ENCODE data around the gene UBE2D3. TPM values are rescaled to one million over a fixed set of nuclear protein-coding genes. Genes with fewer than 3 reads are reported as not detected.
A peak's percentile ranks its signal among the peaks of the same experiment; 100 is the strongest.

The UBE2D3 gene
- total RNA-seq, 1 experiment from 2014 or later: 351 TPM

- TF ChIP-seq KAT7 (CRISPR knock-in tag; IDR thresholded peaks at IDR 0.05; ENCODE audit: borderline replicate concordance) (no peak), IRF2 (CRISPR knock-in tag; IDR thresholded peaks at IDR 0.05; ENCODE audit: borderline replicate concordance, low read depth) (no peak), ZNF138 (CRISPR knock-in tag; conservative IDR thresholded peaks at IDR 0.05) (no peak), FOXK1 (CRISPR knock-in tag; IDR thresholded peaks at IDR 0.05) (peak; percentile 44; the same call in 1 of the 2 replicates), GABPB1 (CRISPR knock-in tag; IDR thresholded peaks at IDR 0.05) (0 out of 2 replicates have a peak, but pooled peaks have one; percentile 22)
- TF ChIP-seq, protein P1, sequence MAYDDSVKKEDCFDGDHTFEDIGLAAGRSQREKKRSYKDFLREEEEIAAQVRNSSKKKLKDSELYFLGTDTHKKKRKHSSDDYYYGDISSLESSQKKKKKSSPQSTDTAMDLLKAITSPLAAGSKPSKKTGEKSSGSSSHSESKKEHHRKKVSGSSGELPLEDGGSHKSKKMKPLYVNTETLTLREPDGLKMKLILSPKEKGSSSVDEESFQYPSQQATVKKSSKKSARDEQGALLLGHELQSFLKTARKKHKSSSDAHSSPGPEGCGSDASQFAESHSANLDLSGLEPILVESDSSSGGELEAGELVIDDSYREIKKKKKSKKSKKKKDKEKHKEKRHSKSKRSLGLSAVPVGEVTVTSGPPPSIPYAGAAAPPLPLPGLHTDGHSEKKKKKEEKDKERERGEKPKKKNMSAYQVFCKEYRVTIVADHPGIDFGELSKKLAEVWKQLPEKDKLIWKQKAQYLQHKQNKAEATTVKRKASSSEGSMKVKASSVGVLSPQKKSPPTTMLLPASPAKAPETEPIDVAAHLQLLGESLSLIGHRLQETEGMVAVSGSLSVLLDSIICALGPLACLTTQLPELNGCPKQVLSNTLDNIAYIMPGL (CRISPR knock-in tag; IDR thresholded peaks at IDR 0.05): peak; percentile 22; the same call in 1 of the 2 replicates
- TF ChIP-seq, protein P2, sequence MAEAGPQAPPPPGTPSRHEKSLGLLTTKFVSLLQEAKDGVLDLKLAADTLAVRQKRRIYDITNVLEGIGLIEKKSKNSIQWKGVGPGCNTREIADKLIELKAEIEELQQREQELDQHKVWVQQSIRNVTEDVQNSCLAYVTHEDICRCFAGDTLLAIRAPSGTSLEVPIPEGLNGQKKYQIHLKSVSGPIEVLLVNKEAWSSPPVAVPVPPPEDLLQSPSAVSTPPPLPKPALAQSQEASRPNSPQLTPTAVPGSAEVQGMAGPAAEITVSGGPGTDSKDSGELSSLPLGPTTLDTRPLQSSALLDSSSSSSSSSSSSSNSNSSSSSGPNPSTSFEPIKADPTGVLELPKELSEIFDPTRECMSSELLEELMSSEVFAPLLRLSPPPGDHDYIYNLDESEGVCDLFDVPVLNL (CRISPR knock-in tag; IDR thresholded peaks at IDR 0.05; ENCODE audit: borderline replicate concordance, low read depth): no peak
These were observed 1.9 kb downstream of the UBE2D3 start (continued) for GRCh38 chr4:102825261-102826091.

GRCh38 chr4:102824398-102824797 lies 3.0 kb downstream of the UBE2D3 start:
- Mint-ChIP-seq H3K36me3 (peaks cover 11% of the 10 kb centered on the region), H3K4me3 (no peak overlapping the region), H3K4me1 (peaks cover 54% of the 10 kb centered on the region), H3K27ac (no peak overlapping the region), H3K9me3 (no peaks in the 10 kb centered on the region), H3K27me3 (ENCODE audit: low read depth) (no peaks in the 10 kb centered on the region)
- ChIA-PET CTCF (interaction anchor here (1.2 kb wide), 1 partner anchor 245 kb away, joined by 3 read pairs; no protein-coding TSS in a partner anchor), POLR2A (interaction anchor here (0.8 kb wide), 1 partner anchor 45 kb away, joined by 3 read pairs; the partner anchor contains the start of gene CISD2)
- ATAC-seq (no peak), DNase-seq (ENCODE audit: low spot score) (no peak)
- TF ChIP-seq MYBL2 (CRISPR knock-in tag; IDR thresholded peaks at IDR 0.05) (no peak), CREM (CRISPR knock-in tag; IDR thresholded peaks at IDR 0.05) (no peak), ZNF138 (CRISPR knock-in tag; conservative IDR thresholded peaks at IDR 0.05) (no peak), CDX4 (CRISPR knock-in tag; IDR thresholded peaks at IDR 0.05; ENCODE audit: borderline replicate concordance) (no peak), ZBTB21 (CRISPR knock-in tag; IDR thresholded peaks at IDR 0.05; ENCODE audit: borderline replicate concordance) (no peak), ELF4 (CRISPR knock-in tag; IDR thresholded peaks at IDR 0.05; ENCODE audit: low read depth) (no peak), SMAD3 (CRISPR knock-in tag; IDR thresholded peaks at IDR 0.05; ENCODE audit: borderline replicate concordance) (no peak), TEAD1 (CRISPR knock-in tag; IDR thresholded peaks at IDR 0.05) (no peak), GABPB1 (CRISPR knock-in tag; IDR thresholded peaks at IDR 0.05) (no peak), TEAD4 (CRISPR knock-in tag; IDR thresholded peaks at IDR 0.05) (no peak), MXD4 (CRISPR knock-in tag; IDR thresholded peaks at IDR 0.05; ENCODE audit: borderline replicate concordance) (no peak), ZNF263 (CRISPR knock-in tag; IDR thresholded peaks at IDR 0.05; ENCODE audit: low read depth) (no peak), ZNF671 (CRISPR knock-in tag; IDR thresholded peaks at IDR 0.05) (no peak)
- TF ChIP-seq, protein P3, sequence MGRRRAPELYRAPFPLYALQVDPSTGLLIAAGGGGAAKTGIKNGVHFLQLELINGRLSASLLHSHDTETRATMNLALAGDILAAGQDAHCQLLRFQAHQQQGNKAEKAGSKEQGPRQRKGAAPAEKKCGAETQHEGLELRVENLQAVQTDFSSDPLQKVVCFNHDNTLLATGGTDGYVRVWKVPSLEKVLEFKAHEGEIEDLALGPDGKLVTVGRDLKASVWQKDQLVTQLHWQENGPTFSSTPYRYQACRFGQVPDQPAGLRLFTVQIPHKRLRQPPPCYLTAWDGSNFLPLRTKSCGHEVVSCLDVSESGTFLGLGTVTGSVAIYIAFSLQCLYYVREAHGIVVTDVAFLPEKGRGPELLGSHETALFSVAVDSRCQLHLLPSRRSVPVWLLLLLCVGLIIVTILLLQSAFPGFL (CRISPR knock-in tag; IDR thresholded peaks at IDR 0.05; ENCODE audit: borderline replicate concordance): no peak
- TF ChIP-seq, protein P2 (CRISPR knock-in tag; IDR thresholded peaks at IDR 0.05; ENCODE audit: borderline replicate concordance, low read depth): no peak
- TF ChIP-seq, protein P4, sequence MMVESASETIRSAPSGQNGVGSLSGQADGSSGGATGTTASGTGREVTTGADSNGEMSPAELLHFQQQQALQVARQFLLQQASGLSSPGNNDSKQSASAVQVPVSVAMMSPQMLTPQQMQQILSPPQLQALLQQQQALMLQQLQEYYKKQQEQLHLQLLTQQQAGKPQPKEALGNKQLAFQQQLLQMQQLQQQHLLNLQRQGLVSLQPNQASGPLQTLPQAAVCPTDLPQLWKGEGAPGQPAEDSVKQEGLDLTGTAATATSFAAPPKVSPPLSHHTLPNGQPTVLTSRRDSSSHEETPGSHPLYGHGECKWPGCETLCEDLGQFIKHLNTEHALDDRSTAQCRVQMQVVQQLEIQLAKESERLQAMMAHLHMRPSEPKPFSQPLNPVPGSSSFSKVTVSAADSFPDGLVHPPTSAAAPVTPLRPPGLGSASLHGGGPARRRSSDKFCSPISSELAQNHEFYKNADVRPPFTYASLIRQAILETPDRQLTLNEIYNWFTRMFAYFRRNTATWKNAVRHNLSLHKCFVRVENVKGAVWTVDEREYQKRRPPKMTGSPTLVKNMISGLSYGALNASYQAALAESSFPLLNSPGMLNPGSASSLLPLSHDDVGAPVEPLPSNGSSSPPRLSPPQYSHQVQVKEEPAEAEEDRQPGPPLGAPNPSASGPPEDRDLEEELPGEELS (CRISPR knock-in tag; IDR thresholded peaks at IDR 0.05): no peak
- TF ChIP-seq, protein P5, sequence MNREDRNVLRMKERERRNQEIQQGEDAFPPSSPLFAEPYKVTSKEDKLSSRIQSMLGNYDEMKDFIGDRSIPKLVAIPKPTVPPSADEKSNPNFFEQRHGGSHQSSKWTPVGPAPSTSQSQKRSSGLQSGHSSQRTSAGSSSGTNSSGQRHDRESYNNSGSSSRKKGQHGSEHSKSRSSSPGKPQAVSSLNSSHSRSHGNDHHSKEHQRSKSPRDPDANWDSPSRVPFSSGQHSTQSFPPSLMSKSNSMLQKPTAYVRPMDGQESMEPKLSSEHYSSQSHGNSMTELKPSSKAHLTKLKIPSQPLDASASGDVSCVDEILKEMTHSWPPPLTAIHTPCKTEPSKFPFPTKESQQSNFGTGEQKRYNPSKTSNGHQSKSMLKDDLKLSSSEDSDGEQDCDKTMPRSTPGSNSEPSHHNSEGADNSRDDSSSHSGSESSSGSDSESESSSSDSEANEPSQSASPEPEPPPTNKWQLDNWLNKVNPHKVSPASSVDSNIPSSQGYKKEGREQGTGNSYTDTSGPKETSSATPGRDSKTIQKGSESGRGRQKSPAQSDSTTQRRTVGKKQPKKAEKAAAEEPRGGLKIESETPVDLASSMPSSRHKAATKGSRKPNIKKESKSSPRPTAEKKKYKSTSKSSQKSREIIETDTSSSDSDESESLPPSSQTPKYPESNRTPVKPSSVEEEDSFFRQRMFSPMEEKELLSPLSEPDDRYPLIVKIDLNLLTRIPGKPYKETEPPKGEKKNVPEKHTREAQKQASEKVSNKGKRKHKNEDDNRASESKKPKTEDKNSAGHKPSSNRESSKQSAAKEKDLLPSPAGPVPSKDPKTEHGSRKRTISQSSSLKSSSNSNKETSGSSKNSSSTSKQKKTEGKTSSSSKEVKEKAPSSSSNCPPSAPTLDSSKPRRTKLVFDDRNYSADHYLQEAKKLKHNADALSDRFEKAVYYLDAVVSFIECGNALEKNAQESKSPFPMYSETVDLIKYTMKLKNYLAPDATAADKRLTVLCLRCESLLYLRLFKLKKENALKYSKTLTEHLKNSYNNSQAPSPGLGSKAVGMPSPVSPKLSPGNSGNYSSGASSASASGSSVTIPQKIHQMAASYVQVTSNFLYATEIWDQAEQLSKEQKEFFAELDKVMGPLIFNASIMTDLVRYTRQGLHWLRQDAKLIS (CRISPR knock-in tag; IDR thresholded peaks at IDR 0.05; ENCODE audit: borderline replicate concordance): no peak
